SK-N-SH (cell line): ENCODE results near the gene RBMS1. TPM values are rescaled to one million over a fixed set of nuclear protein-coding genes. Genes with fewer than 3 reads are reported as not detected.

Experiments
- CTCF ChIA-PET: fragments of 300-600, 350-600 bp; formaldehyde crosslinking; extraction: SDS; loops from one replicate; lab custom pipeline; 2021; lab: Yijun Ruan, JAX
- POLR2A ChIA-PET: fragments of 350-600 bp; sonication (Branson Sonifier 250); formaldehyde crosslinking; extraction: SDS; loops from one replicate; lab custom pipeline; 2020; ENCODE audit warnings: antibody characterized with exemption, inconsistent platforms; lab: Yijun Ruan, JAX
- DNase-seq: peaks from one replicate; pipeline ENCODE4 v3.0.0; 2012
- H2AFZ ChIP-seq: fragments of 200-600 bp; sonication (generic); 2 replicates; pipeline ENCODE4 v1.8.1; 2016; ENCODE audit warnings: antibody characterized with exemption, mild to moderate bottlenecking, low read depth
- H3F3A ChIP-seq: fragments of 200-600 bp; sonication (generic); replicated peaks from 2 replicates; pipeline ENCODE3; 2016; ENCODE audit warnings: antibody characterized with exemption, mild to moderate bottlenecking; ENCODE audit not compliant: insufficient read depth
- H3K27ac ChIP-seq, 2 experiments: fragments of 200-500 bp in 1 of 2; fragments of 200-600 bp in 1 of 2; sonication (Bioruptor generic) in 1 of 2; sonication (generic), shearing (Covaris generic) in 1 of 2; 2 replicates each; pipeline versions ENCODE4 v1.5.1 to v1.6.1; 2014 to 2016; ENCODE audit warnings: low read depth in 2 of 2, inconsistent platforms in 1 of 2, low read length in 1 of 2, mild to moderate bottlenecking in 1 of 2, mixed read lengths in 1 of 2
- H3K27me3 ChIP-seq: fragments of 200-600 bp; sonication (generic), shearing (Covaris generic); 2 replicates; pipeline ENCODE4 v1.6.1; 2016; ENCODE audit warnings: mixed run types; ENCODE audit not compliant: insufficient read depth
- H3K36me3 ChIP-seq, 2 experiments: fragments of 200-500 bp in 1 of 2; fragments of 200-600 bp in 1 of 2; sonication (Bioruptor generic) in 1 of 2; sonication (generic) in 1 of 2; replicated peaks in 1 of 2; 2 replicates each; pipeline versions ENCODE3 to v1.5.1; 2014 to 2016; ENCODE audit warnings: low read length in 1 of 2, mild to moderate bottlenecking in 1 of 2; ENCODE audit not compliant: insufficient read depth in 2 of 2, control insufficient read depth in 1 of 2
- H3K4me1 ChIP-seq, 2 experiments: fragments of 200-500 bp in 1 of 2; fragments of 200-600 bp in 1 of 2; sonication (Bioruptor generic) in 1 of 2; sonication (generic), shearing (Covaris generic) in 1 of 2; 2 replicates each; pipeline versions ENCODE4 v1.5.1 to v1.6.1; 2014 to 2016; ENCODE audit warnings: low read depth in 1 of 2, low read length in 1 of 2, mixed run types in 1 of 2; ENCODE audit not compliant: insufficient read depth in 2 of 2, control insufficient read depth in 1 of 2
- H3K4me2 ChIP-seq: fragments of 200-600 bp; sonication (generic), shearing (Covaris generic); 2 replicates; pipeline ENCODE4 v1.6.1; 2017; ENCODE audit warnings: mixed run types
- H3K4me3 ChIP-seq, 2 experiments: fragments of 200-500 bp in 1 of 2; fragments of 200-600 bp in 1 of 2; sonication (Bioruptor generic) in 1 of 2; sonication (generic), shearing (Covaris generic) in 1 of 2; 2 replicates each; pipeline versions ENCODE4 v1.5.1 to v1.8.1; 2014 to 2016; ENCODE audit warnings: low read depth in 2 of 2, inconsistent platforms in 1 of 2, low read length in 1 of 2, mild to moderate bottlenecking in 1 of 2, mixed read lengths in 1 of 2, moderate library complexity in 1 of 2
- H3K79me2 ChIP-seq: fragments of 200-600 bp; sonication (generic); 2 replicates; pipeline ENCODE4 v1.8.1; 2017; ENCODE audit warnings: mild to moderate bottlenecking; ENCODE audit not compliant: insufficient read depth
- H3K9ac ChIP-seq: fragments of 200-600 bp; sonication (generic); 2 replicates; pipeline ENCODE4 v1.6.1; 2017; ENCODE audit warnings: mixed run types
- H3K9me2 ChIP-seq: fragments of 200-600 bp; sonication (generic); 2 replicates; pipeline ENCODE4 v1.6.1; 2017; ENCODE audit warnings: mixed run types
- H3K9me3 ChIP-seq: fragments of 200-600 bp; sonication (generic); 2 replicates; pipeline ENCODE4 v1.6.1; 2017; ENCODE audit warnings: mixed run types, mild to moderate bottlenecking, moderate library complexity
- H4K20me1 ChIP-seq: fragments of 200-600 bp; sonication (generic); 2 replicates; pipeline ENCODE4 v1.6.1; 2017; ENCODE audit warnings: mild to moderate bottlenecking, mixed run types; ENCODE audit not compliant: insufficient read depth
- CHD2 ChIP-seq: fragments of 150-350 bp; IDR thresholded peaks from 2 replicates; pipeline ENCODE4 v1.6.1; 2018; ENCODE audit warnings: low read length; ENCODE audit not compliant: partially characterized antibody
- EZH2phosphoT487 ChIP-seq: fragments of 200-600 bp; sonication (generic); IDR thresholded peaks from 2 replicates; pipeline ENCODE4 v1.6.1; 2017; ENCODE audit warnings: low read depth, mixed run types, mild to moderate bottlenecking, antibody characterized with exemption, moderate library complexity, borderline replicate concordance
- FOSL2 ChIP-seq: IDR thresholded peaks from 2 replicates; pipeline ENCODE4 v1.4.0; 2012; ENCODE audit warnings: low read depth, mild to moderate bottlenecking, moderate library complexity, borderline replicate concordance
- FOXM1 ChIP-seq: IDR thresholded peaks from 2 replicates; pipeline ENCODE4 v1.4.0; 2012; ENCODE audit warnings: low read depth, mild to moderate bottlenecking
- GATA2 ChIP-seq: sonication (generic); formaldehyde crosslinking; IDR thresholded peaks from 2 replicates; pipeline ENCODE4 v1.5.0; 2020; ENCODE audit warnings: mild to moderate bottlenecking, missing genetic modification reagents
- IRF3 ChIP-seq: fragments of 150-350 bp; IDR thresholded peaks from 2 replicates; pipeline ENCODE4 v1.6.1; 2016; ENCODE audit warnings: mild to moderate bottlenecking, low read depth, low read length
- MAX ChIP-seq: IDR thresholded peaks from 2 replicates; pipeline ENCODE4 v1.4.0; 2012; ENCODE audit warnings: low read depth
- MEF2A ChIP-seq: IDR thresholded peaks from 2 replicates; pipeline ENCODE4 v1.4.0; 2012; ENCODE audit warnings: low read depth, borderline replicate concordance
- NFIC ChIP-seq: IDR thresholded peaks from 2 replicates; pipeline ENCODE4 v1.4.0; 2012; ENCODE audit warnings: borderline replicate concordance
- NRF1 ChIP-seq: IDR thresholded peaks from 2 replicates; pipeline ENCODE4 v1.6.1; 2012; ENCODE audit warnings: low read depth, mild to moderate bottlenecking, low read length
- POLR2AphosphoS5 ChIP-seq: IDR thresholded peaks from 2 replicates; pipeline ENCODE4 v1.6.1; 2012; ENCODE audit warnings: low read depth, low read length
- RAD21 ChIP-seq: IDR thresholded peaks from 2 replicates; pipeline ENCODE4 v1.6.1; 2012; ENCODE audit warnings: mild to moderate bottlenecking, low read length
- RCOR1 ChIP-seq: fragments of 150-350 bp; IDR thresholded peaks from 2 replicates; pipeline ENCODE4 v1.6.1; 2017; ENCODE audit warnings: antibody characterized with exemption, low read length
- RFX5 ChIP-seq: IDR thresholded peaks from 2 replicates; pipeline ENCODE4 v1.6.1; 2012; ENCODE audit warnings: mild to moderate bottlenecking, improper control_type of control experiment, low read length
- RXRA ChIP-seq: IDR thresholded peaks from 2 replicates; pipeline ENCODE4 v1.4.0; 2012; ENCODE audit warnings: low read depth, mild to moderate bottlenecking, borderline replicate concordance
- SIN3A ChIP-seq: IDR thresholded peaks from 2 replicates; pipeline ENCODE4 v1.6.1; 2012; ENCODE audit warnings: low read depth, mild to moderate bottlenecking, low read length, moderate library complexity, borderline replicate concordance
- SMC3 ChIP-seq: IDR thresholded peaks from 2 replicates; pipeline ENCODE4 v1.6.1; 2012; ENCODE audit warnings: low read depth, low read length, improper control_type of control experiment
- TAF1 ChIP-seq: IDR thresholded peaks from 2 replicates; pipeline ENCODE4 v1.6.1; 2012; ENCODE audit warnings: low read depth, mild to moderate bottlenecking, low read length, moderate library complexity, borderline replicate concordance
- TCF12 ChIP-seq: IDR thresholded peaks from 2 replicates; pipeline ENCODE4 v1.4.0; 2012
- TEAD4 ChIP-seq: IDR thresholded peaks from 2 replicates; pipeline ENCODE4 v1.4.0; 2012; ENCODE audit warnings: mild to moderate bottlenecking, borderline replicate concordance; ENCODE audit not compliant: insufficient read depth
- WGBS: methylation state at CpG from one replicate; pipeline ENCODE4 v1.1.6; 2017; ENCODE audit warnings: low lambda C conversion rate; 5-methylcytosine and 5-hydroxymethylcytosine counted together
- polyA plus RNA-seq, 3 experiments: library from polyadenylated mRNA; depleted of rRNA; stranded (reverse); fragments of >200 nt; gene quantifications; 2 replicates each; pipeline ENCODE4 v1.2.3, GENCODE V29; 2012

Gene RBMS1
- polyA plus RNA-seq, 1 of the 3 experiments (the other 2 are of a cell fraction), result 56.5 TPM

GRCh38 chr2:160486341-160486740, 7.3 kb downstream of the RBMS1 start:
- Histone ChIP-seq H2AFZ (no peak overlapping the region), H3K27ac (peak overlapping the region in 1 of 2 experiments; percentile 47; a peak in 2 of 4 replicates), H3K9me3 (no peaks in the 10 kb centered on the region), H3K9ac (no peak overlapping the region), H3K27me3 (no peaks in the 10 kb centered on the region), H4K20me1 (peaks cover 73% of the 10 kb centered on the region), H3K9me2 (no peaks in the 10 kb centered on the region), H3K4me1 (peaks cover 45 to 48% of the 10 kb centered on the region in 2 experiments; a peak in 3 of 4 replicates), H3K4me2 (no peak overlapping the region), H3K79me2 (peaks cover 100% of the 10 kb centered on the region), H3F3A (peaks cover 18% of the 10 kb centered on the region), H3K36me3 (no peaks in the 10 kb centered on the region), H3K4me3 (no peak overlapping the region)
- TF ChIP-seq MEF2A (no peak), TEAD4 (no peak), RFX5 (no peak), RXRA (no peak), GATA2 (CRISPR knock-in tag) (peak; percentile 19; the same call in 1 of the 2 replicates), POLR2AphosphoS5 (no peak), NRF1 (no peak), RCOR1 (no peak)
- no peak for DNase-seq
- CTCF ChIA-PET, result no interaction called here
- 100% methylated on average over 1 of the region's 1 CpG for WGBS
- POLR2A ChIA-PET, result no interaction called here

- ChIA-PET POLR2A (no interaction called here), CTCF (interaction anchor here (0.6 to 1.0 kb wide), 2 partner anchors 56 to 156 kb away, joined by 3 read pairs; no protein-coding TSS in a partner anchor)
- Histone ChIP-seq H3K4me2 (no peak overlapping the region), H4K20me1 (peaks cover 78% of the 10 kb centered on the region), H3K4me1 (peaks cover 39 to 43% of the 10 kb centered on the region in 2 experiments; a peak in 3 of 4 replicates), H3K36me3 (no peaks in the 10 kb centered on the region), H2AFZ (no peak overlapping the region), H3K4me3 (no peak overlapping the region), H3K79me2 (peaks cover 100% of the 10 kb centered on the region), H3K27me3 (no peaks in the 10 kb centered on the region), H3F3A (peaks cover 14% of the 10 kb centered on the region), H3K27ac (no peak overlapping the region), H3K9me3 (no peaks in the 10 kb centered on the region), H3K9me2 (no peaks in the 10 kb centered on the region), H3K9ac (no peak overlapping the region)
- DNase-seq, result no peak
- WGBS, result 96% methylated on average over 8 of the region's 8 CpGs
- TF ChIP-seq NRF1, result no peak
- no peak for TF ChIP-seq CHD2
- no peak for TF ChIP-seq EZH2phosphoT487
- TF ChIP-seq RAD21, result no peak
- TF ChIP-seq MAX, result no peak
- TF ChIP-seq TAF1, result no peak
- no peak for TF ChIP-seq TEAD4
- TF ChIP-seq FOXM1, result no peak
- TF ChIP-seq SIN3A, result no peak
- no peak for TF ChIP-seq GATA2 (CRISPR knock-in tag)
- no peak for TF ChIP-seq NFIC
- TF ChIP-seq IRF3, result no peak
- TF ChIP-seq SMC3, result no peak
- no peak for TF ChIP-seq TCF12
- TF ChIP-seq FOSL2, result no peak
- TF ChIP-seq RXRA, result no peak
These were observed 8.6 kb downstream of the RBMS1 start for GRCh38 chr2:160484859-160485520.
